Astrocyte (in vitro differentiated cells and primary cell): Measurements from ENCODE around the gene GUCY2C. TPM values are rescaled to one million over a fixed set of nuclear protein-coding genes. Genes with fewer than 3 reads are reported as not detected.

Source experiments
- DNase-seq: peaks from one replicate; pipeline ENCODE4 v3.0.0-alpha.2; 2010; ENCODE audit warnings: low read depth
- FAIRE-seq: peaks from 2 replicates; lab custom pipeline; 2011; peaks lifted over from hg19 to GRCh38; lab: Jason Lieb, UNC
- H2AFZ ChIP-seq: 2 replicates; pipeline ENCODE4 v1.6.0; 2012; ENCODE audit warnings: low read depth, low read length, inconsistent platforms
- H3K27ac ChIP-seq: 2 replicates; pipeline ENCODE4 v1.5.1; 2011; ENCODE audit warnings: low read depth, low read length, inconsistent platforms
- H3K27me3 ChIP-seq: 2 replicates; pipeline ENCODE4 v1.6.0; 2011; ENCODE audit warnings: low read length, inconsistent platforms; ENCODE audit not compliant: insufficient read depth
- H3K36me3 ChIP-seq: 2 replicates; pipeline ENCODE4 v1.5.1; 2011; ENCODE audit warnings: low read length, inconsistent platforms; ENCODE audit not compliant: insufficient read depth
- H3K4me1 ChIP-seq: 2 replicates; pipeline ENCODE4 v1.5.1; 2011; ENCODE audit warnings: low read length, inconsistent platforms; ENCODE audit not compliant: insufficient read depth
- H3K4me2 ChIP-seq: 2 replicates; pipeline ENCODE4 v1.6.0; 2012; ENCODE audit warnings: low read length, inconsistent platforms
- H3K4me3 ChIP-seq: 2 replicates; pipeline ENCODE4 v1.5.1; 2011; ENCODE audit warnings: low read depth, mild to moderate bottlenecking, low read length, inconsistent platforms; ENCODE audit not compliant: insufficient read depth
- H3K79me2 ChIP-seq: 2 replicates; pipeline ENCODE4 v1.6.0; 2012; ENCODE audit warnings: mild to moderate bottlenecking, low read length, inconsistent platforms; ENCODE audit not compliant: insufficient read depth
- H3K9ac ChIP-seq: 2 replicates; pipeline ENCODE4 v1.6.0; 2012; ENCODE audit warnings: mild to moderate bottlenecking, low read length, inconsistent platforms
- H3K9me3 ChIP-seq: 2 replicates; pipeline ENCODE4 v1.5.1; 2012; ENCODE audit warnings: low read depth, mild to moderate bottlenecking, low read length, inconsistent platforms; ENCODE audit not compliant: insufficient read depth
- H4K20me1 ChIP-seq: 2 replicates; pipeline ENCODE4 v1.6.0; 2012; ENCODE audit warnings: low read length, inconsistent platforms; ENCODE audit not compliant: insufficient read depth
- H3K27ac Mint-ChIP-seq: one replicate; pipeline ENCODE4 v1.8.0; 2021; ENCODE audit warnings: mild to moderate bottlenecking, mixed read lengths; ENCODE audit not compliant: unreplicated experiment
- H3K27me3 Mint-ChIP-seq: one replicate; pipeline ENCODE4 v1.8.0; 2021; ENCODE audit warnings: low read depth, mixed read lengths; ENCODE audit not compliant: unreplicated experiment
- H3K36me3 Mint-ChIP-seq: one replicate; pipeline ENCODE4 v1.8.0; 2021; ENCODE audit warnings: low read depth, mixed read lengths; ENCODE audit not compliant: unreplicated experiment
- H3K4me1 Mint-ChIP-seq: one replicate; pipeline ENCODE4 v1.8.0; 2021; ENCODE audit warnings: low read depth, mixed read lengths; ENCODE audit not compliant: unreplicated experiment
- H3K4me3 Mint-ChIP-seq: one replicate; pipeline ENCODE4 v1.8.0; 2021; ENCODE audit warnings: mild to moderate bottlenecking, moderate library complexity, mixed read lengths; ENCODE audit not compliant: unreplicated experiment
- H3K9me3 Mint-ChIP-seq: one replicate; pipeline ENCODE4 v1.8.0; 2021; ENCODE audit warnings: mild to moderate bottlenecking, mixed read lengths; ENCODE audit not compliant: unreplicated experiment
- EZH2 ChIP-seq: IDR thresholded peaks from 2 replicates; pipeline ENCODE4 v1.6.1; 2012; ENCODE audit warnings: mild to moderate bottlenecking, low read length, inconsistent platforms; ENCODE audit not compliant: insufficient read depth
- total RNA-seq: library from RNA; stranded (reverse); gene quantifications from 2 replicates; pipeline ENCODE4 v1.2.1, GENCODE V29; 2021
- TF ChIP-seq, protein P1 (sequence below): IDR thresholded peaks from 2 replicates; pipeline ENCODE4 v1.5.1; 2011; ENCODE audit warnings: low read depth, mild to moderate bottlenecking, inconsistent platforms, low read length, moderate library complexity; ENCODE audit not compliant: insufficient read depth

The GUCY2C gene
- total RNA-seq, 1 donor from 2014 or later, result 0.09 TPM

DNA sequence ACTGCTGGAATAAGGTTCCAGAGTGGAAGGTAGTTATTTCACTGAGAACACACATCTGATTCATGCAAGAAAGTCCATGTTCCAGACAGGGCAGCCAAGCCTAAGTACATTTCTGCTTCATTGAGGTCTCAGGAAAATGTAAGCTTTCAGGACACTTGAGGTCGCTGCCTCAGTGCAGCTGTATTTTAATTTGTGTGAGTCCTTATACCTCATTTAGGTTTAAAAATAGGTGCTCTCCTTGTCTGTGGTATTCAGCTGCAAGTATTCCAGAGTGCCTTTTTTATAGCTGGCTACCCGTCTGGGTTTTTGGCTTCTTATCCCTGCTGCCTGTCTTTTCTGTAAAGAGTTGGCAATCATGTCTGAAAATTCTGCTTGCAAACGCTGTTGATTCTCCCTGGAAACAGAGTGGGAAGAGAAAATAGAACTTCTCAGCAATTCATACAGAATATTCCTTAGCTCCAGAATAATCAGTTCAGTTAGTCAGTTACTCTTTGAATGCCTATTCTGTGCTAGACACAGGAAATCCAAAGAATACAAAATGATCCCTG lies 83.4 kb downstream of the GUCY2C start:
- H3K27me3 Mint-ChIP-seq, result no peaks in the 10 kb centered on the region
- no peak overlapping the region for H3K27ac Mint-ChIP-seq
- no peak overlapping the region for H2AFZ ChIP-seq
- DNase-seq (no peak), FAIRE-seq (no peak)
- H3K9me3 Mint-ChIP-seq, result peaks cover 12% of the 10 kb centered on the region
- H3K9ac ChIP-seq, result no peak overlapping the region
- no peak overlapping the region for H3K4me3 Mint-ChIP-seq
- no peak overlapping the region for H3K27ac ChIP-seq
- H3K36me3 Mint-ChIP-seq, result no peaks in the 10 kb centered on the region
- TF ChIP-seq, protein P1, sequence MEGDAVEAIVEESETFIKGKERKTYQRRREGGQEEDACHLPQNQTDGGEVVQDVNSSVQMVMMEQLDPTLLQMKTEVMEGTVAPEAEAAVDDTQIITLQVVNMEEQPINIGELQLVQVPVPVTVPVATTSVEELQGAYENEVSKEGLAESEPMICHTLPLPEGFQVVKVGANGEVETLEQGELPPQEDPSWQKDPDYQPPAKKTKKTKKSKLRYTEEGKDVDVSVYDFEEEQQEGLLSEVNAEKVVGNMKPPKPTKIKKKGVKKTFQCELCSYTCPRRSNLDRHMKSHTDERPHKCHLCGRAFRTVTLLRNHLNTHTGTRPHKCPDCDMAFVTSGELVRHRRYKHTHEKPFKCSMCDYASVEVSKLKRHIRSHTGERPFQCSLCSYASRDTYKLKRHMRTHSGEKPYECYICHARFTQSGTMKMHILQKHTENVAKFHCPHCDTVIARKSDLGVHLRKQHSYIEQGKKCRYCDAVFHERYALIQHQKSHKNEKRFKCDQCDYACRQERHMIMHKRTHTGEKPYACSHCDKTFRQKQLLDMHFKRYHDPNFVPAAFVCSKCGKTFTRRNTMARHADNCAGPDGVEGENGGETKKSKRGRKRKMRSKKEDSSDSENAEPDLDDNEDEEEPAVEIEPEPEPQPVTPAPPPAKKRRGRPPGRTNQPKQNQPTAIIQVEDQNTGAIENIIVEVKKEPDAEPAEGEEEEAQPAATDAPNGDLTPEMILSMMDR, result no peak
- H3K4me2 ChIP-seq, result no peak overlapping the region
- no peaks in the 10 kb centered on the region for H3K4me1 Mint-ChIP-seq
- H3K9me3 ChIP-seq, result peaks cover 3% of the 10 kb centered on the region
- H4K20me1 ChIP-seq, result no peaks in the 10 kb centered on the region
- H3K4me3 ChIP-seq, result no peak overlapping the region
- no peaks in the 10 kb centered on the region for H3K79me2 ChIP-seq
- H3K27me3 ChIP-seq, result no peaks in the 10 kb centered on the region
- no peaks in the 10 kb centered on the region for H3K4me1 ChIP-seq
- no peaks in the 10 kb centered on the region for H3K36me3 ChIP-seq

DNA sequence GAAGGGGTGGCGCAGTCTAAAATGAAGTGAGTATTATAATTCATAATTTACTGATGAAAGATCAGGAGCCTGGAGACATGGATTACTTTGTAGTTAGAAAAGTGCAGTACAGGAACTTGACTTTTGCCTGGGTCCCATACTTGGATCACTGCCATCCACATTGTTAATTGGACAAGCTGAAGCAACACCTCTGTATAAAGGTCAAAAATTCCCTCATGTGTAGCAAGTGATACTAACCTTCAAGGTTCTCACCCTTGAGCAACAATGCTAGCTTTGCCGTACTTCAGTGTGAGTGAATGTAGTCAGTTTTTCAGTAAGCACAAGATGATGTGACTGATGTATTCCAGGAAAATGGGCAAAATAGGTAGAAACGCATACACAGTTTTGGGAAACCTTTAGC lies 84.1 kb downstream of the GUCY2C start:
- no peaks in the 10 kb centered on the region for H3K36me3 ChIP-seq
- H3K9me3 Mint-ChIP-seq, result peaks cover 14% of the 10 kb centered on the region
- H3K9me3 ChIP-seq, result peaks cover 3% of the 10 kb centered on the region
- H3K4me3 Mint-ChIP-seq, result no peak overlapping the region
- TF ChIP-seq, protein P1, result no peak
- DNase-seq, result no peak
- H3K4me3 ChIP-seq, result no peak overlapping the region
- no peak overlapping the region for H2AFZ ChIP-seq
- FAIRE-seq, result no peak
- no peaks in the 10 kb centered on the region for H4K20me1 ChIP-seq
- no peaks in the 10 kb centered on the region for H3K4me1 ChIP-seq
- H3K27me3 ChIP-seq, result no peaks in the 10 kb centered on the region
- no peak overlapping the region for H3K27ac ChIP-seq
- no peaks in the 10 kb centered on the region for H3K27me3 Mint-ChIP-seq
- no peaks in the 10 kb centered on the region for H3K4me1 Mint-ChIP-seq
- no peaks in the 10 kb centered on the region for H3K36me3 Mint-ChIP-seq
- H3K27ac Mint-ChIP-seq, result no peak overlapping the region
- no peak overlapping the region for H3K9ac ChIP-seq
- no peak overlapping the region for H3K4me2 ChIP-seq
- no peaks in the 10 kb centered on the region for H3K79me2 ChIP-seq

DNA sequence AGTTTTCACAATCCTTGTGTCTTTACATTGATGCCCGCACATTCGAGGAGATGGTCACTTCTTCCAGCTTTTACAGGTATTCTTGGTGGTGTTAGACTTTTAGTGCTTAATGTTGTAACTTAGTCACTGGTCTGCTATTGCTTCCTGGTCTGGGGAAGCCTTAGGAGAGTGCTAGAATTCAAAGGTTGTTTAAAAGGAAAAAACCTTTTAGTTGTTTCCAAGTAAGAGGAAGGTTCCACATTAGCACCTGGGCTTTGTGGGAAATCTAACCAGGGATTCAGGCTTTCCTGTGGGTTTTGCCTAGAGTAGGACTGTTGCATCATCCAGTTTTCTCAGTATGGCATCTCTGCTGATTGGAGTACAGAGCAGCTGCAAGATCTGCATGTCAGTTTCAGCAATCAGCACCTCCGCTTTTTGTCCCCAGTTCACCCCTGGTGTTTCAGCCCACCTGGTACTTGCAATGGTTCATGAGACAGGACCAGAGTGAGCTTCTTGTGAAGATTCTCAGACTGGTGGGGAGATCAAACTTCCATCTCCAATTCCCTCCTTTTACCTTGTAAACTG lies 84.7 kb downstream of the GUCY2C start:
- H3K4me3 Mint-ChIP-seq, result no peak overlapping the region
- H3K4me2 ChIP-seq, result no peak overlapping the region
- no peaks in the 10 kb centered on the region for H3K4me1 ChIP-seq
- H3K4me3 ChIP-seq, result no peak overlapping the region
- no peak overlapping the region for H3K27ac Mint-ChIP-seq
- H3K36me3 Mint-ChIP-seq, result no peaks in the 10 kb centered on the region
- no peak overlapping the region for H2AFZ ChIP-seq
- H3K27ac ChIP-seq, result no peak overlapping the region
- FAIRE-seq, result no peak
- H3K27me3 ChIP-seq, result no peaks in the 10 kb centered on the region
- no peaks in the 10 kb centered on the region for H3K27me3 Mint-ChIP-seq
- no peaks in the 10 kb centered on the region for H3K79me2 ChIP-seq
- H3K9ac ChIP-seq, result no peak overlapping the region
- H4K20me1 ChIP-seq, result no peaks in the 10 kb centered on the region
- peaks cover 13% of the 10 kb centered on the region for H3K9me3 Mint-ChIP-seq
- DNase-seq, result no peak
- H3K9me3 ChIP-seq, result peaks cover 3% of the 10 kb centered on the region
- no peaks in the 10 kb centered on the region for H3K36me3 ChIP-seq
- TF ChIP-seq, protein P1, result no peak
- TF ChIP-seq EZH2, result no peak
- H3K4me1 Mint-ChIP-seq, result no peaks in the 10 kb centered on the region
